Esophagus muscularis mucosa (tissue), 4 donors: ENCODE measurements around the gene DSCAML1.

ENCODE experiments used
- EP300 ChIP-seq: sonication (generic); formaldehyde crosslinking; IDR thresholded peaks from one replicate; pipeline ENCODE4 v1.6.1; 2017; ENCODE audit warnings: antibody characterized with exemption
- POLR2A ChIP-seq: fragments of 450-650 bp; IDR thresholded peaks from one replicate; pipeline ENCODE4 v1.6.1; 2017; ENCODE audit warnings: antibody characterized with exemption, moderate library complexity, mild to moderate bottlenecking, low read depth
- POLR2AphosphoS5 ChIP-seq, 2 donors: sonication (generic); formaldehyde crosslinking; IDR thresholded peaks; one replicate each; pipeline ENCODE4 v1.6.1; 2017; ENCODE audit warnings: antibody characterized with exemption in 2 of 2
- TF ChIP-seq, protein P1 (sequence below), 3 experiments: fragments of 200-600 bp in 2 of 3; fragments of 450-650 bp in 1 of 3; sonication (generic) in 2 of 3; IDR thresholded peaks; one replicate each; pipeline ENCODE4 v1.5.1; 2017 to 2019; ENCODE audit warnings: antibody characterized with exemption in 3 of 3, mild to moderate bottlenecking in 2 of 3, moderate library complexity in 1 of 3

DNA sequence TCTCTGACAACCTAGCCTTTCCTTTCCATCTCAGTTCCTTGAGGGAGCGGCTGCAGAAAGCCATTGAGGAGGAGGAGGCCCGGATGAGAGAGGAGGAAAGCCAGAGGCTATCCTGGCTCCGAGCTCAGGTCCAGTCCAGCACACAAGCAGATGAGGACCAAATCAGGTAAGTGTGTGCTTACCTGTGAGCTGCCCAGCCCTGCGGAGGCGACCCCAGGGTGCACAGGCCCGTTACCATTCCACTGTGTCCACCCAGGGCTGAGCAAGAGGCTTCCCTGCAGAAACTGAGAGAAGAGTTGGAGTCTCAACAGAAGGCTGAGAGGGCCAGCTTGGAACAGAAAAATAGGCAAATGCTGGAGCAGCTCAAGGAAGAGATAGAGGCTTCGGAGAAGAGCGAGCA, 406.3 kb downstream of the DSCAML1 start:
- TF ChIP-seq, protein P1, sequence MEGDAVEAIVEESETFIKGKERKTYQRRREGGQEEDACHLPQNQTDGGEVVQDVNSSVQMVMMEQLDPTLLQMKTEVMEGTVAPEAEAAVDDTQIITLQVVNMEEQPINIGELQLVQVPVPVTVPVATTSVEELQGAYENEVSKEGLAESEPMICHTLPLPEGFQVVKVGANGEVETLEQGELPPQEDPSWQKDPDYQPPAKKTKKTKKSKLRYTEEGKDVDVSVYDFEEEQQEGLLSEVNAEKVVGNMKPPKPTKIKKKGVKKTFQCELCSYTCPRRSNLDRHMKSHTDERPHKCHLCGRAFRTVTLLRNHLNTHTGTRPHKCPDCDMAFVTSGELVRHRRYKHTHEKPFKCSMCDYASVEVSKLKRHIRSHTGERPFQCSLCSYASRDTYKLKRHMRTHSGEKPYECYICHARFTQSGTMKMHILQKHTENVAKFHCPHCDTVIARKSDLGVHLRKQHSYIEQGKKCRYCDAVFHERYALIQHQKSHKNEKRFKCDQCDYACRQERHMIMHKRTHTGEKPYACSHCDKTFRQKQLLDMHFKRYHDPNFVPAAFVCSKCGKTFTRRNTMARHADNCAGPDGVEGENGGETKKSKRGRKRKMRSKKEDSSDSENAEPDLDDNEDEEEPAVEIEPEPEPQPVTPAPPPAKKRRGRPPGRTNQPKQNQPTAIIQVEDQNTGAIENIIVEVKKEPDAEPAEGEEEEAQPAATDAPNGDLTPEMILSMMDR (IDR thresholded peaks at IDR 0.05): no peak
- TF ChIP-seq POLR2A: no peak
- no peak for TF ChIP-seq EP300
- TF ChIP-seq POLR2AphosphoS5 (IDR thresholded peaks at IDR 0.05): no peak
